Measurements from ENCODE around the gene PRDM16. TPM values are rescaled to one million over a fixed set of nuclear protein-coding genes. Genes with fewer than 3 reads are reported as not detected.

The PRDM16 gene
- total RNA-seq, 4 donors from 2014 or later, result 0.08 to 0.19 (median 0.12) TPM

DNA sequence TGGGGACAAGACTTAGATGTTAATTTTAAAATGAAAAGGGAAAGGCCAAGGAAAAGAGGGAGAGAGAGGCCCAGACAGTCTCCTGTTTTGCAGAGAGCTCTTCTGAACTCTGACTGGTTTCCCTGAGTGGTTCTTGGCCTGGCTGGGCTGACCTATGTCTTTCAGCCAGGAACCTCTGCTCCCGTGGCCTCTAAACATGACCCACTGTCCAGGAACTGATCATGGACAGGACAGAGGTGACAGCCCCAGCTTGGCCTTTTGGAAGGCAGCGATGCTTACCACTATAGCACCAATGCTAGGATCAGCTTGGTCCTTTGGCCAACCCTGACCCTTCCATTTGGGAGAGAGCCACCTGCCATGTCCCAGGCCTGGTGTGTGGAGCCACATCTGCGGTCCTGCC, 55.2 kb downstream of the PRDM16 start:
- Histone ChIP-seq H3K27me3 (peaks cover 0 to 55% (median 0%) of the 10 kb centered on the region in 4 donors), H3K9me3 (no peaks in the 10 kb centered on the region), H3K36me3 (no peaks in the 10 kb centered on the region), H3K27ac (no peak overlapping the region), H3K4me3 (no peak overlapping the region), H3K4me1 (peaks cover 0 to 17% (median 6%) of the 10 kb centered on the region in 3 donors)
- 20% methylated on average over 1 of the region's 3 CpGs; no CpG with 5 or more reads in 1 of the 2 donors for WGBS, 2 donors
- intact Hi-C loops (cut with DNase I), result no loop called here
- TF ChIP-seq CTCF (IDR thresholded peaks at IDR 0.05) (no peak), POLR2A (IDR thresholded peaks at IDR 0.05) (no peak)
- no peak for DNase-seq

DNA sequence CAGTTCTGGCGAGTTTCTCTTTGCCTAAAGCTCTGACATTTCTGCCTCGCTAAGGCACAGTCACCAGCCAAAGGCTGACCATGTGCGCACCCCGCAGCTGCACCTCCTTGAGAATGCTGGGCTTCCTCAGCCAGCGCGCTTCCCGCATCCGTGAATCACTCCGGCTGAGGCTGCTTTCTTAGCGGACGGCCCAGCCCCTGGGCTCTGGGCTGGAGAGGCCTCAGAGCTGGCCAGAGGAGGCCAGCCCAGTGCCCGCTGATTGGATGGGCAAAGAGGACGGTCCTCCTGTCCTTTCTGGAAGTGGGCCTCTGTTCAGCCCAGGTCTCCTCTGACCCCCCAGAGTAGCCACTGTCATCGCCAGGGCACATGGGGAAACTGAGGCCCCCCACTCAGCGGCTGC, 56.1 kb downstream of the PRDM16 start:
- H3K9me3 ChIP-seq, result no peaks in the 10 kb centered on the region
- DNase-seq, result no peak
- TF ChIP-seq POLR2A (IDR thresholded peaks at IDR 0.05), result no peak
- no peak for TF ChIP-seq CTCF (IDR thresholded peaks at IDR 0.05)
- H3K4me3 ChIP-seq, result no peak overlapping the region
- no peaks in the 10 kb centered on the region for H3K36me3 ChIP-seq
- H3K4me1 ChIP-seq, result peaks cover 0 to 17% (median 6%) of the 10 kb centered on the region in 3 donors
- intact Hi-C loops (cut with DNase I), result no loop called here
- H3K27me3 ChIP-seq, result peaks cover 0 to 46% (median 0%) of the 10 kb centered on the region in 4 donors
- no peak overlapping the region for H3K27ac ChIP-seq
- WGBS, 2 donors, result 76 to 96% methylated on average over 5 to 7 of the region's 15 CpGs

GRCh38 chr1:3125546-3126368, 56.8 kb downstream of the PRDM16 start:
- Histone ChIP-seq H3K27ac (peak overlapping the region in 1 of 4 donors; percentile 52), H3K9me3 (no peaks in the 10 kb centered on the region)
- TF ChIP-seq POLR2A (IDR thresholded peaks at IDR 0.05) (no peak), CTCF (IDR thresholded peaks at IDR 0.05) (no peak)

DNA sequence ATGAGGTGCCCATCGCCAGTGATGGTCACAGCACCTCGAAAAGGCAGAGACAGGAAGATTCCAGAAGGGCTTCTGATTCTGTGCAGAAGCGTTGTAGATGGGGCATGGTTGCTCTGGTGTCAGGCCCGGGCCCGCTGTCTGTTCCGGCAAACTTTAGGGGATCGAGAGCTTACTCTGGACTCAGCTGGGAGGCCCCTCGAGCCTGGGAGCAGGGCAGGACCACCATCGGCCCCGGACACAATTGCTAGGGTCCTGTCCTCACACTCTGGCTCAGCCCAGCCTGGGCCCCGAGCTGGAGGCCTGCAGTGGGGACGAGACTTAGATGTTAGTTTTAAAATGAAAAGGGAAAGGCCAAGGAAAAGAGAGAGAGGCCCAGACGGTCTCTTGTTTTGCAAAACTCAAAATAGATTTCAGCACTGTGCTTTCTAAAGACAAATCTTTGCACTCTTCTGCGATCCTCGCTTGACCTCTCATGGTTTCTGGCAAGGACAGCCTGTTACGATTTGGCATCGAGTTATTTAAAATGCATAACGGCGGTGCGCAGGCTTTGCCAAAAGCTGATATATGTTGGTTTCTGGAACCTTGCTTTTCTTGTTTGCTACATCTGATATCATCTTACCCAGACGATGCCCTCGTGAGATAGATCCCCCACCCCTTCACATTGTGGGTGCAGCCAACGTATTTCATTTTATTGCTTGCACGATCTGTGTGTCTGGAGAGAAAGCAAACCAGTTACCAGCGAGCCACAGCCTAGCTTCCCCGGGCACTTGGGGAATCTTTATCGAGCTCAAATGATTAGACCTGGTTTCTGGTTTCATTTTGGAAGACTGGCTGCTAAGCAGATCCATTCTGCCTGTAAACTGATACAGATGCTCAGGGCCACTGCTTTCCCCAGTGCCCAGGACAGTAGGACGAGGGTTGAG, 58.0 kb downstream of the PRDM16 start:
- H3K4me3 ChIP-seq, result peak overlapping the region in 1 of 4 donors; percentile 3
- H3K4me1 ChIP-seq, result peaks cover 0 to 17% (median 6%) of the 10 kb centered on the region in 3 donors
- no peak for DNase-seq

More at GRCh38 chr1:3125546-3126368, 56.8 kb downstream of the PRDM16 start:
- Histone ChIP-seq H3K36me3 (no peaks in the 10 kb centered on the region), H3K27me3 (peaks cover 0 to 47% (median 0%) of the 10 kb centered on the region in 4 donors), H3K4me3 (no peak overlapping the region), H3K4me1 (peaks cover 0 to 17% (median 6%) of the 10 kb centered on the region in 3 donors)
- WGBS, 2 donors, result 79 to 87% methylated on average over 6 to 21 of the region's 47 CpGs
- no peak for DNase-seq
- intact Hi-C loops (cut with DNase I), result no loop called here

More for the DNA sequence above, 58.0 kb downstream of the PRDM16 start:
- intact Hi-C loops (cut with DNase I), result no loop called here
- H3K27ac ChIP-seq, result peak overlapping the region in 3 of 4 donors; percentile 9 to 52 (median 28)
- H3K36me3 ChIP-seq, result no peaks in the 10 kb centered on the region
- TF ChIP-seq POLR2A (IDR thresholded peaks at IDR 0.05) (no peak), CTCF (IDR thresholded peaks at IDR 0.05) (no peak)
- WGBS, 2 donors, result 59 to 71% methylated on average over 13 to 21 of the region's 28 CpGs
- no peaks in the 10 kb centered on the region for H3K9me3 ChIP-seq
- H3K27me3 ChIP-seq, result peaks cover 0 to 38% (median 0%) of the 10 kb centered on the region in 4 donors
